IPS-11a (cell line): ENCODE measurements around the gene HSPA1A.
A peak's percentile ranks its signal among the peaks of the same experiment; 100 is the strongest.
"Not testable (repeated sequence)": the region's sequence is repeated elsewhere in the genome, so short reads cannot be mapped to it uniquely, and the experiment has no call there.

Experiments
- H3K4me3 ChIP-seq: one replicate; pipeline ENCODE4 v1.5.1; 2013; ENCODE audit warnings: low read depth, low read length, control low read depth

HSPA1A gene

DNA sequence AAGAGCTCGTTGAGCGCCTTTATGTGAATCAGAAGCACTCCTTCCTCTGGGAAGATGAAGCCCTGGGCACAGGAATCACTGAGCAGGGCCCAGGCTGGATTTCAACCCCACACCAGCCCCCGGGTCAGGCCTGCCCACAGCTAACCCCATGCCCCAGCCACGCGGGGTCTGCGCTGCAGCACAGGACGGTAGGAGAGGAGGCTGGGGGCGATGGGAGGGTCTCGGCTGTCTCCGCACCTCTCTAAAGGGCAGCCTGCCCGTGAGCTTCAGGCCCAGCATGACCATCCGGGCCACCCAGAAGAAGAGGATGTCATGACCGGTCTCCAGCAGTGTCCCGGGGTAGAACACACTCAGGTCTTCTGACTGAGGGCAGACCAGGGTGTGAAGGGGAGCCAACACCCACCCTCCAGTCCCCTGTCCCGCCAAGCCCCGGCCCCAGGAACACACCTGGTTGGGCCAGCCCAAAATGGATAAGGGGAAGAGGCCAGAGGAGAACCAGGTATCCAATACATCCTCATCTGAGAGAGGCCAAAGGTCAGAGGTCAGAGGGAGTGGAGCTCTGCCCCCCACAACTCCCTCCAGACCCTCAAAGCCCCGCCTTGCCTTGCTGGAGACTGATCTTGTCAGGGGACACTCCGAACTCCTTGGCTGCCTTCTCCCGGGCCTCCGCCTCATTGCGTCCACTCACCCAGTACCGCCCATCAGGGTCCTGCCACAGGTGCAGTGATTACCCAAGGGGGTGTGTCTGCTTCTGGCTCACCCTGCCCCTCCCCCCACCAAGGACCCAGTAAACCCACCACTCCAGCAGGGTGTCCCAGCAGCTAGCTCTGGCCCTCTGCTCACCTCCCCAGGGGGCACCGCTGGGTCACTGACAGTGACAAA is 33.9 kb upstream of the HSPA1A start:
- H3K4me3 ChIP-seq = no peak overlapping the region

DNA sequence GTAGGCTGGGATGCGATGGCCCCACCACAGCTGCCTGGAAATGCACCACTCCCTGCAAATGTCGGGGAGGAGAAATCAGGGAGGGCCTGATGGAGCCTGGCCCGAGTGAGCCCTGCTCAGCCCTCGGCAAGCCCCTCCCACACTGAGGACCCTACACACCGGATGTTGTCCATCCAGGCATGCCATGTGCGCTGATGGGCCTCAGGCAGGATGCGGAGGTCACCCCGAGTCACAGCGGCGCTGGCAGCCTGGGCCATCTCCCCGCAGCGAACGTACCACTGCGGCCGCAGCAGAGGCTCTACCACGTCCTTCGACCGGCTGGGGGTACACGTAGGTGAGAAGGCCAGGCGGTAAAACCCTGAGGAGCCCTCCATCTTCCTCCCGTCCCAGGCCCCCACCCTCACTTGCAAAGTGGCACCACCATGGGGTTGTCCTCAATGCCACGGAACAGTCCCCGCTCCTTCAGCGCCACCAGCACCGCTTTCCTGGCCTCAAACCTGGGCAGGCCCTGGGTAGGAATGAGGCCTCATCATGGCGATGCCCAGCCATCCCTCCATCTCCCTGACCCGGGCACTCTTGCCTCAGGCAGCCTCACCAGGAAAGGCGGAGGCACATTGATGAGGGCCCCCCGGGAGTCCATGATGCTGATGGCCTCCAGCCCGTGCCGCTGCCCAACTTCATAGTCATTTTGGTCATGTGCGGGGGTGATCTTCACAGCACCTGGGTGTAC is 33.1 kb upstream of the HSPA1A start:
- no peak overlapping the region for H3K4me3 ChIP-seq

GRCh38 chr6:31784098-31784925 is 31.0 kb upstream of the HSPA1A start:
- H3K4me3 ChIP-seq = no peak overlapping the region

DNA sequence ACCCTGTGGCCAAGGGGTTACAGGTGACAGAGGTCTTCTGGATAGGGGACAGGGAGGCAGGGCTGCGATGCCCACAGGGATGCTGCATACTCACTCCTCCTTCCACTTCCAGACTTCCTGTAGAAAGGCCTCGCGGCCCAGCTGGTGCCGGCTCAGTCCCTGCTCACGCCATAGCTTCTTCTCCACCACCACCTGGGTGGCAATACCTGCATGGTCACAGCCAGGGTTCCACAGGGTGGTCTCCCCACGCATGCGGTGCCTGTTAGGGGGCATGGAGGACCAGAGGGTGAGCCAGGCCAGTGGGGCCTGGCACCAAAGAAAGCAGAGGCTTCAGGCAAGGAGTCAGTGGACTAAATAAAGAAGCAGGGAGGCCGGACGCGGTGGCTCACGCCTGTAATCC is 29.9 kb upstream of the HSPA1A start:
- H3K4me3 ChIP-seq = no peak overlapping the region

- H3K4me3 ChIP-seq = no peak overlapping the region
Observed at GRCh38 chr6:31791324-31792089, 23.8 kb upstream of the HSPA1A start.

- H3K4me3 ChIP-seq = no peak overlapping the region
Observed at GRCh38 chr6:31792090-31792374, 23.3 kb upstream of the HSPA1A start.

GRCh38 chr6:31792761-31793171 is 22.6 kb upstream of the HSPA1A start:
- no peak overlapping the region for H3K4me3 ChIP-seq

DNA sequence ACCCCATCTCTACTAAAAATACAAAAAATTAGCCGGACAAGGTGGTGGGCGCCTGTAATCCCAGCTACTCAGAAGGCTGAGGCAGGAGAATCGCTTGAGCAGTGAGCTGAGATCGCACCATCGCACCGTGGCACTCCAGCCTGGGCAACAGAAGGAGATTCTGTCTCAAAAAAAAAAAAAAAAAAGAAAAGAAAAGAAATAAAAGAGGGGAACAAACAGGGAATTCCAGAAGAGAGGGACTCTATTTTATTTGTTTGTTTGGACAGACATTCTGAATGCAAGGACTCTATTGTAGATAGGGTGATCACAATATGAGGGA is 21.5 kb upstream of the HSPA1A start:
- H3K4me3 ChIP-seq = not testable (repeated sequence)

DNA sequence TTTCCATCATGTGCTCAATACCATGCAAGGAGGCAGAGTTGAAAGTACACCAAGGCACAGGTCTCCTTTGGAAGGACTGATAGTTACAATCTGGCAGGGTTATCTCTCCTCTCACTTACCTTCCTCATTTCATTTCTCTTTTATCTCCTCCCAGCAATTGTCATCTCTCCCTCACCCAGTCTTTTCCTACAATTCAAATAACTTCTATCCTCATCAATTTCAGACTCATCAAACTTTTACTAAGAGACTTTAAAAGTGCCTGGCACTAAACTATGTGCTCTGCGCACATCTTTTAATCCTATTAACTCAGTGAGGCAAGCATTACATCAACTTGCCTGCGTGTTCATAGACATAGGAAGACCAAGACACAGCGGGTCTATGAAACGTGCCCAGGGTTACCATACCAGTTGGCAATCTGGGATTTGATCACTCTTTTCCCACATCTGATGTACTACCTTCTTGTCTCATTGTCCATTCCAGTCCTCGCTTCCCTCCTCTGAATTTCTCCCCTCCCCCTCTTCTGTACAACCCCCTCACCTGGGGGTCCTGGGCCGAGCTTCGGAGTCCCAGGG is 21.0 kb upstream of the HSPA1A start:
- peak overlapping the region; percentile 91 for H3K4me3 ChIP-seq

DNA sequence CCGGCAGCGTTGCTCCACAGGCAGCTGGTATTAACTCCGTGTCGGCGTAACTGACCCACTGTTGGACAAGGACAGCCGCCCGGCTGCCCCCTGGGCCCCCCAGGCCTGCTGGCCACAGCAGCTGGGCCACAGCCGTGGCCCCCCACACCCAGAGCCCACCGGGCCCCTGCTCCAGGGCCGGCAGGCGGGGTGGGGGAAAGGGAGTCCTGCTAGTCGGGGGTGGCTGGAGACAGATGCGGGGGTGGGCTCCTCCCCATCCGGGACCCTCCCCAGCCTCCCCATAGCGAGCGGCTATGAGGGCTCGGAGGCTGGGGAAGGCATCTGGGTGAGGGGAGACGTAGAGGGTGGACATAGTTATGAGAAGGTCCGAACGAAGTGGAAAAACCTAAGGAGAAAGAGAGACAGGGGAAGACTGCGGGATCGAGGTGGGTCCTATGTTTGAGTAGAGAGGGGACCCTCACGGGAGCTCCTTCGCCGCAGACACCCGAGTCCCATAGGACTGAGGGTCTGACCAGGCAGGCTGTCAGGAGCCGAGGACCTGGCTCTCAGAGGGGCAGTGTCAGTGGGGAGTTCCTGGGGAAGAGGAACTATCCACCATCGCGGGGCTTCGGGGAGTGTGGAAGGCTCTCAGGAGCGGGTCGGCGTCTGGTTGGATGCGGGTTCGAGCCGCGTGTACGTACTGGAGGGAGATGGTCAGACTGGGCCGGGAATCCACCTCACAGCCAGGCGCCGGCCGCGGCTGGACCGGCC is 20.3 kb upstream of the HSPA1A start:
- H3K4me3 ChIP-seq = peak overlapping the region; percentile 91

GRCh38 chr6:31795616-31796298 is 19.6 kb upstream of the HSPA1A start, which contains the start of gene VARS1:
Gene VARS1 (minus strand): TSS chr6:31795752. CDS start chr6:31795217, 535 bp downstream.
- H3K4me3 ChIP-seq = peak within 1 kb of the TSS; percentile 91

GRCh38 chr6:31796993-31797385 is 18.4 kb upstream of the HSPA1A start:
- no peak overlapping the region for H3K4me3 ChIP-seq

GRCh38 chr6:31797588-31797987 is 17.8 kb upstream of the HSPA1A start:
- no peak overlapping the region for H3K4me3 ChIP-seq

- no peak overlapping the region for H3K4me3 ChIP-seq
Observed at GRCh38 chr6:31799781-31800180, 15.6 kb upstream of the HSPA1A start.

- H3K4me3 ChIP-seq = not testable (repeated sequence)
Observed at GRCh38 chr6:31801031-31801927, 14.1 kb upstream of the HSPA1A start.

DNA sequence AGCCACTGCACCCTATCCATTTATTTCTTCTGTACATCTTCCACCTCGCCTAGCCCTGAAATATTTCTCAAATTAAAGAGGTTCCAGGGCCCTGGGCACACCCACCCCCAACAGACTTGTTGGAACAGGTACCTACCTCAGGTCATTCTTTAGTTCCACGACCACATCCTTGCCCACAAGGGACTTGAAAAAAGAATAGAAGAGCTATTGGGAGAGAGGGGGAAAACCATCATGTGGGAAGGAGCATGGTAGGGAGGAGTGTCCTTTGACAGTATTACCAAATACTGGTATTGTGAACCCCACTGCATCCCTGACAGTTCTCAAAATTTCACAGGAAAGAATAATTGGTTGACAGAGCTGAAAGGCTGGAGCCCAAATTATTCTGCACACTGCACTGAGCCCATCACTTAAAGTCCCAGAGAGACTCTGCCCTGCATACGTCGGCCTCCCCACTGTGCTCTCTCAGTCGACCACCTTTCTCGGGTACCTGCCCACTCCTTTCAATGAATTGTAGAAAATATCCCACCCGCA is 9.3 kb upstream of the HSPA1A start:
- H3K4me3 ChIP-seq = peak overlapping the region; percentile 70

- peak within 1 kb of the TSS; percentile 70 for H3K4me3 ChIP-seq
Observed at GRCh38 chr6:31806470-31807272, 8.7 kb upstream of the HSPA1A start, which contains the start of gene LSM2. Gene LSM2 (minus strand): TSS chr6:31806966. CDS start chr6:31806757, 209 bp downstream.
